HG03060 (cell line): Measurements from ENCODE around the gene LRTM1.

Experiments
- ATAC-seq: cut with Tn5 transposase; IDR thresholded peaks from one replicate; pipeline ENCODE4 v1.9.1; 2021; ENCODE audit warnings: low read depth, moderate number of reproducible peaks; ENCODE audit not compliant: unreplicated experiment

LRTM1 gene

GRCh38 chr3:54928046-54928770, at the start of gene LRTM1:
TSS of gene LRTM1 (minus strand) at chr3:54928059. CDS start at chr3:54927911, 148 bp downstream.
- ATAC-seq = no peak

GRCh38 chr3:54977439-54977838, 49.6 kb upstream of the LRTM1 start:
- no peak for ATAC-seq

GRCh38 chr3:54970895-54971294, 43.0 kb upstream of the LRTM1 start:
- no peak for ATAC-seq

- ATAC-seq = no peak
Measured at GRCh38 chr3:54969652-54970051, 41.8 kb upstream of the LRTM1 start.

GRCh38 chr3:54968546-54969172, 40.8 kb upstream of the LRTM1 start:
- no peak for ATAC-seq

- no peak for ATAC-seq
Measured at GRCh38 chr3:54967731-54968161, 39.9 kb upstream of the LRTM1 start.

GRCh38 chr3:54966979-54967378, 39.1 kb upstream of the LRTM1 start:
- no peak for ATAC-seq

GRCh38 chr3:54965746-54966145, 37.9 kb upstream of the LRTM1 start:
- no peak for ATAC-seq

GRCh38 chr3:54964081-54964480, 36.2 kb upstream of the LRTM1 start:
- ATAC-seq = no peak

GRCh38 chr3:54963641-54964040, 35.8 kb upstream of the LRTM1 start:
- ATAC-seq = no peak

GRCh38 chr3:54962200-54962599, 34.3 kb upstream of the LRTM1 start:
- ATAC-seq = no peak

GRCh38 chr3:54960701-54961100, 32.8 kb upstream of the LRTM1 start:
- no peak for ATAC-seq

- ATAC-seq = no peak
Measured at GRCh38 chr3:54960082-54960481, 32.2 kb upstream of the LRTM1 start.

- no peak for ATAC-seq
Measured at GRCh38 chr3:54957711-54958110, 29.9 kb upstream of the LRTM1 start.

GRCh38 chr3:54955941-54956340, 28.1 kb upstream of the LRTM1 start:
- no peak for ATAC-seq

GRCh38 chr3:54955496-54955895, 27.6 kb upstream of the LRTM1 start:
- no peak for ATAC-seq

- ATAC-seq = no peak
Measured at GRCh38 chr3:54954521-54954920, 26.7 kb upstream of the LRTM1 start.

- ATAC-seq = no peak
Measured at GRCh38 chr3:54954022-54954421, 26.2 kb upstream of the LRTM1 start.

- no peak for ATAC-seq
Measured at GRCh38 chr3:54951405-54951804, 23.5 kb upstream of the LRTM1 start.

- no peak for ATAC-seq
Measured at GRCh38 chr3:54950391-54951003, 22.6 kb upstream of the LRTM1 start.

GRCh38 chr3:54949491-54950044, 21.7 kb upstream of the LRTM1 start:
- no peak for ATAC-seq
